ENCODE results near the gene PRMT1.
A peak's percentile ranks its signal among the peaks of the same experiment; 100 is the strongest.

DNA sequence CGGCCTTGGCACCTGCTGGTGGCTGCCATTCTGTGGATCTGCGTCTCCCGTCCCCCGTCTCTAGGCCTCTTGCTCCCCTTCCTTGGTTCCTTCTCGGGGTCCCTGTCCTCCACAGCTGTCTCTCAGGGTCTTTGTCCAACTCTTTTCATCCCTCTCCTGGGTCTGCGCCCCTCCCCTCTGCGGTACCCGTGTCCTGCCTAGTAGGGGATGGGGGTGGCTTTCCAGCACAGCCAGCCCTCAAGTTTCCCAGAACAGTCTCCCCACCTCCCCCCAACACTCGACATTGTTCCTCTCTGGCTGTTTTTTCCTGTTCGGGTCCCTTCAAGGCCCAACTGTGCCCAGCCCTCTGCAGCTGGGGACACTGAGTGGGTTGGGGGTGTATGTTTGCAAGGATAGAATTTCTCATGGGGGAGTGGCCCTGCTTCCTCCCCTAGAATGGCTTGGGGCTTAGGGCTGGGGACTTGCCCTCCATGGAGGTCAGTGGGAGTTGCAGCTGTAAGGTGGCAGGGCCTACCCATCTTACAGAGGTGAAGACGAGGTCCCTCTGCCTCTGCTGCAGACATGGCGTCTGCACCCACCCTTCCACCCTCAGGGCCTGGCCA is 11.6 kb downstream of the PRMT1 start:
- TF ChIP-seq POLR2A (IDR thresholded peaks at IDR 0.05): no peak
- no peak for TF ChIP-seq CTCF (IDR thresholded peaks at IDR 0.05)
- TF ChIP-seq POLR2AphosphoS5 (IDR thresholded peaks at IDR 0.05): peak in 1 of 2 donors; percentile 8
- TF ChIP-seq EP300 (IDR thresholded peaks at IDR 0.05): no peak

Measured in upper lobe of left lung (tissue), 4 donors.